KMS-11 (cell line): ENCODE data around the gene EML2.

ENCODE experiments used
- H2AFZ ChIP-seq: fragments of 200-600 bp; sonication (generic); 2 replicates; pipeline ENCODE4 v1.6.1; 2016; ENCODE audit warnings: antibody characterized with exemption, mixed run types, low read depth
- H3K27ac ChIP-seq: fragments of 200-600 bp; sonication (generic); 2 replicates; pipeline ENCODE4 v1.6.1; 2016; ENCODE audit warnings: mild to moderate bottlenecking, mixed run types
- H3K27me3 ChIP-seq: fragments of 200-600 bp; sonication (generic); 2 replicates; pipeline ENCODE4 v1.6.1; 2017; ENCODE audit warnings: mild to moderate bottlenecking, low read depth, mixed run types, moderate library complexity; ENCODE audit not compliant: insufficient read depth
- H3K36me3 ChIP-seq: fragments of 200-600 bp; sonication (generic); 2 replicates; pipeline ENCODE4 v1.6.1; 2017; ENCODE audit warnings: mild to moderate bottlenecking, mixed run types; ENCODE audit not compliant: insufficient read depth
- H3K4me1 ChIP-seq: fragments of 200-600 bp; sonication (generic); 2 replicates; pipeline ENCODE4 v1.6.1; 2016; ENCODE audit warnings: mild to moderate bottlenecking, low read depth, mixed run types; ENCODE audit not compliant: poor library complexity, severe bottlenecking
- H3K4me2 ChIP-seq: fragments of 200-600 bp; sonication (generic); 2 replicates; pipeline ENCODE4 v1.7.0; 2016; ENCODE audit warnings: mild to moderate bottlenecking, mixed run types
- H3K4me3 ChIP-seq: fragments of 200-600 bp; sonication (generic); IDR thresholded peaks from 2 replicates; pipeline ENCODE4 v1.6.1; 2017; ENCODE audit warnings: low read depth, low read length, mixed read lengths; ENCODE audit not compliant: insufficient read depth
- H3K79me2 ChIP-seq: fragments of 200-600 bp; sonication (generic); 2 replicates; pipeline ENCODE4 v1.6.1; 2016; ENCODE audit warnings: low read depth, mixed run types; ENCODE audit not compliant: insufficient read depth
- H3K9ac ChIP-seq: fragments of 200-600 bp; sonication (generic); 2 replicates; pipeline ENCODE4 v1.6.1; 2016; ENCODE audit warnings: mild to moderate bottlenecking, mixed run types
- H4K20me1 ChIP-seq: fragments of 200-600 bp; sonication (generic); 2 replicates; pipeline ENCODE4 v1.6.1; 2016; ENCODE audit warnings: mild to moderate bottlenecking, mixed run types; ENCODE audit not compliant: insufficient read depth
- CTCF ChIP-seq: fragments of 200-600 bp; sonication (generic); conservative IDR thresholded peaks from 2 replicates; pipeline ENCODE4 v1.6.1; 2017; ENCODE audit warnings: low read depth, mild to moderate bottlenecking, antibody characterized with exemption, low read length, moderate library complexity, mixed read lengths

EML2 gene

DNA sequence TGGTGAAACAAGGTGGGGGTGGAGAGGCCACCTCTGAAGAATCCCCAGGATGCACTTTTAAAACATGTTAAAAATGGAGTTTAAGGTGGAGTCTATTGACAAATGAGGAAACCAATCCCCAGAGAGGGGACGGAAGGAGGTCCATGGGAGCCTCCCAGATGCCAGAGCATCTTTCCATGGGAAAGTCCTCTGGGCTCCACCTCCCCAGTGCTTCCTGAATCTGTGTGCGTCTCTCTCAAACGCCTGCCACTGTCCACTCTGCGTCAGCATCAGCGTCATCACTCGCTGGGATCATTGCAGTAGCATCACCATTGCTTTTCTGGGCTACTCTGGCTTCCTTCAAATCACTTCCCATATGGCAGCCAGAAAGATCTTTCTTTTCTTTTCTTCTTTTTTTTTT lies 43.4 kb downstream of the EML2 start:
- no peak for TF ChIP-seq CTCF
- Histone ChIP-seq H3K4me3 (no peak overlapping the region), H3K36me3 (no peaks in the 10 kb centered on the region), H3K4me2 (no peak overlapping the region), H2AFZ (no peak overlapping the region), H3K79me2 (no peaks in the 10 kb centered on the region), H3K9ac (no peak overlapping the region), H3K27ac (no peak overlapping the region), H3K27me3 (peaks cover 93% of the 10 kb centered on the region), H4K20me1 (no peaks in the 10 kb centered on the region), H3K4me1 (peaks cover 3% of the 10 kb centered on the region)

GRCh38 chr19:45593520-45593919 lies 45.7 kb downstream of the EML2 start:
- H3K4me2 ChIP-seq, result no peak overlapping the region
- H2AFZ ChIP-seq, result no peak overlapping the region
- H3K4me3 ChIP-seq, result no peak overlapping the region
- no peaks in the 10 kb centered on the region for H4K20me1 ChIP-seq
- H3K27me3 ChIP-seq, result peaks cover 87% of the 10 kb centered on the region
- no peak for TF ChIP-seq CTCF
- H3K79me2 ChIP-seq, result no peaks in the 10 kb centered on the region
- no peak overlapping the region for H3K9ac ChIP-seq
- H3K36me3 ChIP-seq, result no peaks in the 10 kb centered on the region
- H3K4me1 ChIP-seq, result peaks cover 3% of the 10 kb centered on the region
- no peak overlapping the region for H3K27ac ChIP-seq

DNA sequence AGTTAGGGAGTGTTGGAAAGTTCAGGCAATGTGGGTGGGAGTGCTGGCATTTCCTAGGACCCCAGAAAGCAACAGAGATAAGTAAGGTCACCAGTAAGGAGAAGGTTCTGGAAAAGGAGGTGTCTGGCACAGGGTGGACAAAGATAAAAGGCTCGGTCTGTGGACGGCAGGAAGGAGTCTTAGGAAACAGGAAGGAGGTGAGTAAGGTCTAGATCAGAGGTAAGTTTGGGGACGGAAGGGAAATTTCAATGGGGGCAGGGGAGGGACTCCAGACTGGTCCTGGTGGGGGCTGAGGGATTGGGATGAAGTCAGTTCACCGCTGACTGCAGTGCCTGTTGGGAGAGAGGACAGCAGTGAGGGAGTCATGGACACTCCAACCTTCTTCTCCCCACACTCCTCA lies 46.8 kb downstream of the EML2 start:
- no peaks in the 10 kb centered on the region for H3K79me2 ChIP-seq
- no peak overlapping the region for H2AFZ ChIP-seq
- no peak overlapping the region for H3K4me2 ChIP-seq
- no peak overlapping the region for H3K27ac ChIP-seq
- no peak overlapping the region for H3K4me3 ChIP-seq
- H4K20me1 ChIP-seq, result no peaks in the 10 kb centered on the region
- peaks cover 3% of the 10 kb centered on the region for H3K4me1 ChIP-seq
- no peak overlapping the region for H3K9ac ChIP-seq
- no peak for TF ChIP-seq CTCF
- no peaks in the 10 kb centered on the region for H3K36me3 ChIP-seq
- peaks cover 76% of the 10 kb centered on the region for H3K27me3 ChIP-seq

DNA sequence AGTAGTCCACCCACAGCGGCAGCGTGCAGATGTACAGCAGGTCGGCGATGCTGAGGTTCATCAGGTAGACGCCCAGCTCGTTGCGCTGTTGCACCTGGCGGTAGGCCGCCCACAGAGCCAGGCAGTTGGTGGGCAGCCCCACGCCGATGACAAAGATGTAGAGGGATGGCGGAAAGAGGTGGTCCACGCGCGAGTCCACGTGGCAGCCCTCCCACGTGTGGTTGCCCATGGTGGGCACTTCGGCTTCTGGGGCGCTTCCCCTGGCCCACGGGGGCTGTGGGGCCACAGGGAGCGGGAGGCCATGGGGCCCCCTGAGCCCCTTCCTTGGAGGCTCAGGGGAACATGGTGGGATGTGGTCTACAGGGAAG lies 47.6 kb downstream of the EML2 start:
- Histone ChIP-seq H3K27ac (no peak overlapping the region), H3K9ac (no peak overlapping the region), H3K36me3 (no peaks in the 10 kb centered on the region), H3K27me3 (peaks cover 69% of the 10 kb centered on the region), H4K20me1 (no peaks in the 10 kb centered on the region), H3K4me3 (no peak overlapping the region), H3K4me1 (peaks cover 3% of the 10 kb centered on the region), H2AFZ (no peak overlapping the region), H3K4me2 (no peak overlapping the region), H3K79me2 (no peaks in the 10 kb centered on the region)
- TF ChIP-seq CTCF, result no peak
